PC-3 (cell line): ENCODE results near the gene ETS1. TPM values are rescaled to one million over a fixed set of nuclear protein-coding genes. Genes with fewer than 3 reads are reported as not detected.

Experiments
- ATAC-seq: fragments of 200-7000 bp; cut with Tn5 transposase; 2 replicates; pipeline ENCODE4 v1.9.1; 2020; ENCODE audit warnings: mild to moderate bottlenecking, moderate library complexity
- BruUV-seq: library from RNA; stranded (reverse); fragments of 400-500 nt; replicated peaks from 2 replicates; lab custom pipeline; 2021; lab: Mats Ljungman, UMichigan
- CTCF ChIA-PET: fragments of 300-600 bp; sonication (Branson Sonifier 250); formaldehyde crosslinking; loops from one replicate; lab custom pipeline; 2022; ENCODE audit warnings: antibody characterized with exemption; lab: Charles Lee
- POLR2A ChIA-PET: fragments of 300-600 bp; sonication (Branson Sonifier 250); formaldehyde crosslinking; loops from one replicate; lab custom pipeline; 2022; ENCODE audit warnings: antibody characterized with exemption; ENCODE audit not compliant: unreplicated experiment; lab: Charles Lee
- DNase-seq: peaks from one replicate; pipeline ENCODE4 v3.0.0-alpha.2; 2015
- H2AFZ ChIP-seq: fragments of 300-600 bp; sonication (generic); 2 replicates; pipeline ENCODE4 v1.6.0; 2016; ENCODE audit warnings: antibody characterized with exemption, low read length
- H3F3A ChIP-seq: fragments of 300-600 bp; sonication (generic); one replicate; pipeline ENCODE4 v1.6.0; 2017; ENCODE audit warnings: antibody characterized with exemption, low read length, control low read depth, mild to moderate bottlenecking; ENCODE audit not compliant: unreplicated experiment
- H3K27ac ChIP-seq: fragments of 300-600 bp; sonication (generic); 2 replicates; pipeline ENCODE4 v1.5.1; 2016; ENCODE audit warnings: mild to moderate bottlenecking, low read length
- H3K27me3 ChIP-seq: fragments of 300-600 bp; sonication (generic); 2 replicates; pipeline ENCODE4 v1.6.1; 2016; ENCODE audit warnings: low read length, mixed read lengths
- H3K36me3 ChIP-seq: fragments of 300-600 bp; sonication (generic); 2 replicates; pipeline ENCODE4 v1.6.1; 2016; ENCODE audit warnings: low read depth, mixed run types, low read length, mixed read lengths
- H3K4me1 ChIP-seq: fragments of 300-600 bp; sonication (generic); 2 replicates; pipeline ENCODE4 v1.5.1; 2016; ENCODE audit warnings: low read length; ENCODE audit not compliant: insufficient read depth
- H3K4me2 ChIP-seq: fragments of 300-600 bp; sonication (generic); 2 replicates; pipeline ENCODE4 v1.6.0; 2016; ENCODE audit warnings: low read length
- H3K4me3 ChIP-seq: fragments of 300-600 bp; sonication (generic); 2 replicates; pipeline ENCODE4 v1.5.1; 2016; ENCODE audit warnings: mild to moderate bottlenecking, low read length, mixed read lengths
- H3K79me2 ChIP-seq: fragments of 300-600 bp; sonication (generic); 2 replicates; pipeline ENCODE4 v1.6.1; 2017; ENCODE audit warnings: low read length, mixed read lengths
- H3K9ac ChIP-seq: fragments of 300-600 bp; sonication (generic); 2 replicates; pipeline ENCODE4 v1.6.0; 2016; ENCODE audit warnings: mild to moderate bottlenecking, low read length
- H3K9me2 ChIP-seq: fragments of 300-600 bp; sonication (generic); replicated peaks from 2 replicates; pipeline ENCODE4 v1.6.1; 2016; ENCODE audit warnings: mixed run types, low read length, mixed read lengths
- H3K9me3 ChIP-seq: fragments of 300-600 bp; sonication (generic); 2 replicates; pipeline ENCODE4 v1.6.1; 2016; ENCODE audit warnings: low read length, mixed read lengths
- H4K20me1 ChIP-seq: fragments of 300-600 bp; sonication (generic); 2 replicates; pipeline ENCODE4 v1.6.1; 2016; ENCODE audit warnings: low read length, mixed read lengths
- EZH2 ChIP-seq: fragments of 300-600 bp; sonication (generic); IDR thresholded peaks from one replicate; pipeline ENCODE4 v1.6.1; 2017; ENCODE audit warnings: antibody characterized with exemption, mild to moderate bottlenecking, low read length; ENCODE audit not compliant: unreplicated experiment
- EZH2phosphoT487 ChIP-seq: fragments of 300-600 bp; sonication (generic); IDR thresholded peaks from 2 replicates; pipeline ENCODE4 v1.6.1; 2018; ENCODE audit warnings: mild to moderate bottlenecking, antibody characterized with exemption, low read length, borderline replicate concordance
- intact Hi-C: fragments of 100-400 bp; cut with micrococcal nuclease; formaldehyde crosslinking; loops from 2 replicates; pipeline ENCODE4 v1.9.0; 2023
- total RNA-seq: library from RNA; depleted of rRNA; stranded (reverse); fragments of >200 nt; gene quantifications from 2 replicates; pipeline ENCODE4 v1.2.3, GENCODE V29; 2014
- TF ChIP-seq, protein P1 (sequence below): fragments of 300-600 bp; sonication (generic); conservative IDR thresholded peaks from 2 replicates; pipeline ENCODE4 v1.5.1; 2017; ENCODE audit warnings: antibody characterized with exemption, low read depth, mild to moderate bottlenecking, low read length

Gene ETS1
- total RNA-seq, 1 experiment from 2014 or later = 52.0 TPM

DNA sequence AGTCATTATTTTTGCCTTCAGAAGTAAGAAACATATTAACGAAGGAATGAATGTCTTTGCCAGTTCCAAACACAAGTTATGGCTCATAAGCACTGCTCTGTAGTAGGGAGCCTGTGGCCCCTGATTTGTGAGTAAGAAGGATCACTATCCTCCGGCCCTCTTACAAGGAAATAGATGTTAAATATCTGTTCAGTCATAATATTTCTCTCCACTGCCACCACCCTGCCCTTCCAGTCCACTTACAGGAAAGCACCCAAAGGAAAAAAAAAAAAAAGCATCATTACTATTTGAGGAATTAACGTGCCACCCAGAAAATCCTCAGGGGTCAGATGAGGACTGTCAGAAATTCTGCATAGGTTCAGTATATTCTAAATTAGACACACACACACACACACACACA, 123.4 kb downstream of the ETS1 start:
- Histone ChIP-seq H3K4me1 (peaks cover 21% of the 10 kb centered on the region), H3F3A (no peaks in the 10 kb centered on the region), H3K4me3 (no peak overlapping the region), H3K79me2 (peaks cover 56% of the 10 kb centered on the region), H3K36me3 (peaks cover 87% of the 10 kb centered on the region), H4K20me1 (no peaks in the 10 kb centered on the region), H3K9ac (no peak overlapping the region), H3K27ac (no peak overlapping the region), H3K27me3 (no peaks in the 10 kb centered on the region), H3K9me2 (no peaks in the 10 kb centered on the region), H3K4me2 (no peak overlapping the region), H3K9me3 (no peaks in the 10 kb centered on the region), H2AFZ (no peak overlapping the region)
- BruUV-seq = no TSS peak
- intact Hi-C loops = no loop called here
- CTCF ChIA-PET = no interaction called here
- no peak for ATAC-seq
- POLR2A ChIA-PET = no interaction called here
- TF ChIP-seq, protein P1, sequence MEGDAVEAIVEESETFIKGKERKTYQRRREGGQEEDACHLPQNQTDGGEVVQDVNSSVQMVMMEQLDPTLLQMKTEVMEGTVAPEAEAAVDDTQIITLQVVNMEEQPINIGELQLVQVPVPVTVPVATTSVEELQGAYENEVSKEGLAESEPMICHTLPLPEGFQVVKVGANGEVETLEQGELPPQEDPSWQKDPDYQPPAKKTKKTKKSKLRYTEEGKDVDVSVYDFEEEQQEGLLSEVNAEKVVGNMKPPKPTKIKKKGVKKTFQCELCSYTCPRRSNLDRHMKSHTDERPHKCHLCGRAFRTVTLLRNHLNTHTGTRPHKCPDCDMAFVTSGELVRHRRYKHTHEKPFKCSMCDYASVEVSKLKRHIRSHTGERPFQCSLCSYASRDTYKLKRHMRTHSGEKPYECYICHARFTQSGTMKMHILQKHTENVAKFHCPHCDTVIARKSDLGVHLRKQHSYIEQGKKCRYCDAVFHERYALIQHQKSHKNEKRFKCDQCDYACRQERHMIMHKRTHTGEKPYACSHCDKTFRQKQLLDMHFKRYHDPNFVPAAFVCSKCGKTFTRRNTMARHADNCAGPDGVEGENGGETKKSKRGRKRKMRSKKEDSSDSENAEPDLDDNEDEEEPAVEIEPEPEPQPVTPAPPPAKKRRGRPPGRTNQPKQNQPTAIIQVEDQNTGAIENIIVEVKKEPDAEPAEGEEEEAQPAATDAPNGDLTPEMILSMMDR = no peak
- TF ChIP-seq EZH2phosphoT487 (no peak), EZH2 (no peak)
- DNase-seq = no peak

GRCh38 chr11:128463371-128463829, 124.0 kb downstream of the ETS1 start:
- no TSS peak for BruUV-seq
- Histone ChIP-seq H4K20me1 (no peaks in the 10 kb centered on the region), H3K27ac (no peak overlapping the region), H2AFZ (no peak overlapping the region), H3K4me1 (peaks cover 19% of the 10 kb centered on the region), H3K9me3 (no peaks in the 10 kb centered on the region), H3K9ac (no peak overlapping the region), H3F3A (no peaks in the 10 kb centered on the region), H3K9me2 (no peaks in the 10 kb centered on the region), H3K36me3 (peaks cover 85% of the 10 kb centered on the region), H3K27me3 (no peaks in the 10 kb centered on the region), H3K4me2 (no peak overlapping the region), H3K79me2 (peaks cover 50% of the 10 kb centered on the region), H3K4me3 (no peak overlapping the region)
- DNase-seq = no peak
- ATAC-seq = no peak
- POLR2A ChIA-PET = no interaction called here
- TF ChIP-seq, protein P1 = no peak
- no peak for TF ChIP-seq EZH2phosphoT487
- TF ChIP-seq EZH2 = no peak
- intact Hi-C loops = no loop called here
- CTCF ChIA-PET = no interaction called here

- Histone ChIP-seq H3F3A (no peaks in the 10 kb centered on the region), H2AFZ (no peak overlapping the region), H3K9me3 (no peaks in the 10 kb centered on the region), H3K27ac (no peak overlapping the region), H3K27me3 (no peaks in the 10 kb centered on the region), H4K20me1 (no peaks in the 10 kb centered on the region), H3K79me2 (peaks cover 45% of the 10 kb centered on the region), H3K9ac (no peak overlapping the region), H3K36me3 (peaks cover 87% of the 10 kb centered on the region), H3K4me2 (no peak overlapping the region), H3K4me3 (no peak overlapping the region), H3K4me1 (peaks cover 19% of the 10 kb centered on the region), H3K9me2 (no peaks in the 10 kb centered on the region)
- intact Hi-C loops = no loop called here
- no peak for DNase-seq
- POLR2A ChIA-PET = no interaction called here
- no TSS peak for BruUV-seq
- TF ChIP-seq EZH2 (no peak), EZH2phosphoT487 (no peak)
- TF ChIP-seq, protein P1 = no peak
- ATAC-seq = no peak
- CTCF ChIA-PET = no interaction called here
Observed at GRCh38 chr11:128462922-128463321, 124.4 kb downstream of the ETS1 start.
